GM12875 (cell line): ENCODE data around the gene CYP2U1.

Experiments
- H3K4me3 ChIP-seq: one replicate; pipeline ENCODE4 v1.5.1; 2011; ENCODE audit warnings: low read depth, low read length, control low read depth
- CTCF ChIP-seq: IDR thresholded peaks from 2 replicates; pipeline ENCODE4 v1.5.1; 2011; ENCODE audit warnings: low read depth, mild to moderate bottlenecking, control low read depth, inconsistent platforms, low read length, moderate library complexity, borderline replicate concordance; ENCODE audit not compliant: insufficient read depth

Gene CYP2U1

GRCh38 chr4:107988763-107989035, 57.4 kb downstream of the CYP2U1 start:
- no peak overlapping the region for H3K4me3 ChIP-seq
- no peak for TF ChIP-seq CTCF

GRCh38 chr4:107989162-107989536, 57.8 kb downstream of the CYP2U1 start:
- TF ChIP-seq CTCF, result no peak
- H3K4me3 ChIP-seq, result peak overlapping the region; percentile 97

DNA sequence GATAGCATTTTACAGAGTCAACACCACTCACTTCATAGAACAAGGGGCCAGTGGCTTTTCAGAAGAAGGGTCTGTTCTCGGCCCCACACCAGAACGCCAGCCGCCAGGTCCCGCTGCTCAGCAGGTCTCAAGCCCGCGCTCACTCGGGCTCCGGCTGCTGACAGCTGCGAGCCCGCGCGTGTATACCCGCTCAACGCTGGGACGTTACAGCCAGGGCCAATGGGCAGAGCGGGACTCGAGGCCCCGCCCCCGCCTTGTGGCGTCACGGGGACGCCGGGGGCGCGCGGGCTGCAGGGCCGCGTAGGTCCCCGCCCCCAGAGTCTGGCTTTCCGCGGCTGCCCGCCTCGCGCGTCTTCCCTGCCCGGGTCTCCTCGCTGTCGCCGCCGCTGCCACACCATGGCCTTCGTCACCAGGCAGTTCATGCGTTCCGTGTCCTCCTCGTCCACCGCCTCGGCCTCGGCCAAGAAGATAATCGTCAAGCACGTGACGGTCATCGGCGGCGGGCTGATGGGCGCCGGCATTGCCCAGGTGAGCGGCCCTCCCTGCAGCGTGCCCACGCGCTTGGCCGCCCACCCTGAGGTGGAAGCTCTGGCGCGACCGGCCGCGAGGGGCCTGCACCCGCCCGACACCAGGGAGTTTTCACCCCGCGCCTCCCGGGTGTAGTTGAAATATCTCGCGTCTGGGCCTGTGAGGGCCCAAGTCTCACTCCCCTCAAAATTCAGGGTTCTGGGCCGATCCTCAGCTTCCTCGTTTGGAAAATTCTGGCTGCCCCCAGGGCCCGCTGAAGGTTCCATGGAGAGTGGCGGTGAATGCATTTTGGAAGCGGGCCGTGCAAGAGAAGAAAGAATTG, 58.4 kb downstream of the CYP2U1 start, which contains the start of gene HADH:
TSS of gene HADH (plus strand) at position 353 of the 850 bp plus-strand sequence. CDS start at position 397, 44 bp downstream.
- no peak for TF ChIP-seq CTCF
- peak within 1 kb of the TSS; percentile 97 for H3K4me3 ChIP-seq

DNA sequence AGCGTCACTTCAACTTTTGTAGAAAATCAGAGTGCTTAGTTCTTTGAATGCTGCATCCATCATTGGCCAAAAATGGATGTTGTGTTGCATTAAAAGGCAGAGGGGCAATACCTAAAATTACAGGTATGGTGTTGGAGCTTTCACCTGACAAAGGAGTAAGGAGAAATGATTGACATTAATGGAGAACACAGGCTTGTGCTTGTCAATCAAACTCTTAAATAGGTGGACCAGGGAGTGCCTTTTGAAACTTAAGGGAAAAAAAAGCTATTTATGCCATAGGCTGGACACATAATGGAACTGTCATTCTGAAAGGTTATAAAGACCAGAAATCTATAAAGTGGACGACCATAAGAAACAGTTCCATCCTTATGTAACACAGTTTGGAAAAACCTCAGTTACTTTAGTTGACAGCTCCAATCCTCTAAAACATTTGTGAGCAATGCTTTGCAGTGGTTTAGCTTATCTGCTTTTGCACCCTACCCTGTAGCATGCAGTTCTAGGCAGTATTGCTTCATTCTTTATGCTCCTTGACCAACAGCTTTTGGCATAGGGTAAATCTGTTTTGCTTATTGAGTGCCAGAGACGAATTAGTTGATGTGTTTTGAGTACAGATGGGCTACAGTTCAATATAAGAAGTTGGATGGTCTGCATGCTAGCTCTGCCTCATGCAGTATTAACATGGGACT, 60.7 kb downstream of the CYP2U1 start:
- TF ChIP-seq CTCF, result no peak
- no peak overlapping the region for H3K4me3 ChIP-seq

DNA sequence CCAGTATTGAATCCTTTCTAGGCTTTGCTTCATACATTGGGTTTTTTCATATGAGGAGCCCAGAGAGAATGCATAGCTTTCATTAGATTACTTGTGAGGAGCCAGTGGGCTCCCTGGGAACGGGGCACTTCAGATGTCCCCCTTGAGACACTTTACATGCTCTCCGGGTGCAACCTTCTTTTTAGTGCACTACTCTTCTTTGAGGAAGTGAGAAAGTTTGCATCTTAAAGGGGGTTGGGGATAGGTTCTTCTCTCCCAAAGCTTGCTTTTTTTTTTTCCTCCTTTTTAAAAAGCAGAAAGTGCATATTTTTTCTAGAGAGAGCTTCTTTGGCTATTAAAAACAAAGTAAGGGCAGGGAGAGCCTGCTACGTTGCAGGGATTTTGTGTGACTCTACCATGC, 62.6 kb downstream of the CYP2U1 start:
- TF ChIP-seq CTCF, result no peak
- H3K4me3 ChIP-seq, result no peak overlapping the region

- no peak for TF ChIP-seq CTCF
- no peak overlapping the region for H3K4me3 ChIP-seq
These were observed 63.5 kb downstream of the CYP2U1 start for GRCh38 chr4:107994894-107995293.

DNA sequence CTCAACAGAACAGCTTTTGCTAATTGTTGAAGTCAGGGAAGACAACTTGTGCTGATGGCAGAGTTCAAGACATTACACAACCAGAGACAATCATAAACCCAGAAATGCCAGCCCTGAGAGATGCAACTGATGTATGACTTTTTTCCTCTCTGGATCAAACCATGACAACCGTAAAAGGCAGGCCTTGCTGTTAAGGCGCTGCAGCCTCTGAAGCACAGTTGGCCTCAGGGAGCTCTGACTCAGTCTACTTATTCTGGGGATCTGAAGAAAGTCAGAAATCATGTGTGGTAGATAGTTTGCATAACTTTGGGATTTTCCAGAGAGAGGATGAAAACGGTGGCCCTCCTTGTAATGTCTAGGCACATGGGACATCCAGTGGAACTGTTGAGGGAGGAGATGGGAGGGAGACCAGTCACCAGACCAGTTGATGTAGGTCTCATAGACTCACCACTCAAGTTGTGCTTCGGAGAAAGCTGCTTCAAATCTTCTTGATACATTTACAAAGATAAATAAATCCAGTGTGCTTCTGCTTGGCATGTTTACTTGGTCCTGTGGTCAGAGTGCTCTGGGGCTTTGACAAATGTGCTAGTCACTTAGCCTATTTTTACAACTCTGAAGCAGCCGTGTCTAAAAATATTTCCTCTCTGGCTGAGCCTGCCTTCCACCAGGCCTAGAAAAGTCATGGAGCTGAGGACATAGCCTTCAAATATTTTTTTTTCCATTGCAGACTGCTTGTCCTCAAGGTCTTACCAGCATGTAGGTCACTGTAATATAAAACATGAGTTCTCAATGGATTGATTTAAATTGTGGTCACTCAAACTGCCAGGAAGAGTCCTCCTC, 65.8 kb downstream of the CYP2U1 start:
- H3K4me3 ChIP-seq, result no peak overlapping the region
- TF ChIP-seq CTCF, result no peak
